Brain pericyte (primary cell): ENCODE results near the gene SERPINE1.

Experiments used
- DNase-seq: peaks from one replicate; pipeline ENCODE4 v3.0.0-alpha.2; 2012; ENCODE audit warnings: low read depth, low spot score

Gene SERPINE1

DNA sequence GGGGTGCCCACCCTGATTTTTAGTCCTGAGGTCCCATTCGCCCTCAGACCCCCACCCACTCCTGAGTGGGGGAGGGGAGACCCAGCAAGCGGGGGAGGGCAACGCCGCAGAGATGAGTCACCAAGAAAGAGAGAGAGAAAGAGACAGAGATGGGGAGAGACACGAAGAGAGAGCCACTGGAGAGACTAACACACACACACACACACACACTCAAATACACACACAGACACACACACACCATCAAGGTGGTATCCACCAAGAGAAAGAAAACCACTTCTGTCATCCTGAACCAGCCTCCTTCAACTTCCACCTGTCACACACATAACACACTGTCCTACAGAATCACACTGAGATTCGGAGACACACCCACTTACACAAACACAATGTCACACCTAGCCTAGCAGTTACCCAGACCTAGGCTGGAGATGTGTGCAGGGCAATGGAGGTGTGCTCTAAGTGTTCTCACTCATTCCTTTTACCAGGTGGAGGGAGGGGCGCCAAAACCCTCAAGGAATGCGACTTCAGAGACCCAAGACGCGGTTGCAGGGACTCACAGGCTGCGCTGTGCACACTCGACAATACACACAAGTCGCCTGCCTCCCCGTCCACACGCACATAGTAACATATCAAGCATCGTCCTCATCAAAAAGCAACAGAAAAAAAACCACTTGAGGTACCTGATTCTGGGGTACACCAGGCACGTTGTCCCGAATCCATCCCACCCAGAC is 42.4 kb downstream of the SERPINE1 start:
- DNase-seq = no peak

DNA sequence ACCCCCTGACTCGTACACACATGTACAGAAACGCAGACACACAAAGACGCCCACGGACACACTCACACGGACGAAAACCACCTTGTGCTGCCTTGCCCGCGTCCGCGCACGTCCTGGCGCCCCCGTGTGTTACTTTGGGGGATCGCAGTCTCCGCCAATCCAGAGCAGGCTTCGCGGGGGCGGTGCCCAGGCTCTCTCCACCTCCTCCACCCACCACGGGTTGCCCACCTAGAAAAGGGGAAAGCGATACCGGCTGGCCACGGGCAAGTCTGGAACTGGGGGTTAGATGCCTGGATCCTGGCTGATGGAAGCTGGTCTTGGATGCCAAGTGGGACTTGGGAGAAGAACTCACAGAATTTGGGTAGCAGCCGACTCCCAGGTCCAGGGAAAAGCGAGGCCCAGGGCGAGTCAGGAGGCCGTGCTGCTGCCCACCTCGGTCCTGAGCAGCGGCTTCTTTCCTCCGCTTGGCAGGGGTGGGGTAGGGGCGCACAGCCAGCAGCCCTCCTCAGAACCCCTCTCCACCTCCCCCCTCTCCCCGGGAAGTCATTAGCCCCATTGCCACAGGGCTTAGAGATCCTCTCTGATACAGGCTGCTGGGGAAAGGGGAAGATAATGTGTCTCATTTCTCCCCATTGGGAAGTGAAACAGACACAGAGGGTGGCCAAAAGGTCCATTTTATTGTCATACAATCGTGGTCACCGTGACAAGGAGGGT is 43.1 kb downstream of the SERPINE1 start:
- no peak for DNase-seq

DNA sequence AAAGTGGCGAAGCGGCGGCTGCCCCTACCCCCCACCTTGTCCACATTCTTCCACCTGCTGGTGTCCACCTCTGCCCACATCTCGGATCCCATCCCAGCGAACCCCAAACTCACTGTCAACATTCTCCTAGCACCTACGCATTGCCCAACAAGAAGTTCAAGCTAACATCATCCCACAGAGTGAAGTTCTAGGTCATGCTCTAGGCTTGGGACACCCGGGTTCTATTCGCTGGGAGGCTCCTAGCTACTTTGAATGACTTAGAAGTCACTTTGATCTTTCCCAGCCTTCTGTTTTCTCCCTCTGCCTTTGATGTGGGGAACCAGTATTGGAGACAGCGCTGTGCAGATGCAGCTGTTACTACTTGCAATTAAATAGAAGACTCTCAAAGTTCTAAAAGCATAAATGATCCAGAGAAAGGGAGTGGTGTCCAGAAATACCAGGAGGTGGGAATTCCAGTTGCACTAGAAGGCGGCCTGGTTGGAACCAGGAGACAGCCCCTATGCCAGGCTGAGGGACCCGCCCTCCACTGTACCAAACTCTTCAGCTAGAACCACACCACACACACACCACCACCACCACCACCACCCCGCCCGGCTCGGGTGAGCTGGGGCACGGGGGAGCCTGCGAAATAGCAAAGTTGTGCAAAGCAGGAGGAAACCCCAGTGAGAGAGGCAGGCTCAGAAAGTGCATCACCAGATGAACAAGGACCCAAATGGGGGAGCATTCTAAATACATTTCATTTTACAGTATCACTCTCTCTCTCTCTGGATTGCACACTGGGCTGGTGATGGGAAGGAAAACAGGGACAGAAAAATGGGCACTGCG is 43.9 kb downstream of the SERPINE1 start:
- DNase-seq = no peak

DNA sequence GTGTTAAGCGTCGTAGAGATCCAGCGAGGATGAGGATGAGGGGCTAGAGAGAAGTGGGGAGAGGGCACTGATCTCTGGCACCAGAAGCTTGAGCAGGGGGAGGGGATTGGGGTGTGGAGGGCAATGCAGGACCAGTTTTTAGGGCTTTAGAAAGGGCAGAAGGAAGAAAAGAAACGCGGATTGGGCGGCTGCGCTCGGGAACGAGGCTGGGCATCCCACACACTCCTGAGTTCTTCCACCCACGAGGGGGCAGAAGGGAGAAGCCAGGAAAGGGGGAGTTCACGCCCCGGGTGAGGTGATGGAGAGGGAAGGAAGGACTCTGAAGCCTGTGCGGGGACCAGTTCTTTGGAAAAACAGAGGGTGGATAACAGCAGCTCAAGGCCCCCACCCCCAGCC is 44.5 kb downstream of the SERPINE1 start:
- no peak for DNase-seq

DNA sequence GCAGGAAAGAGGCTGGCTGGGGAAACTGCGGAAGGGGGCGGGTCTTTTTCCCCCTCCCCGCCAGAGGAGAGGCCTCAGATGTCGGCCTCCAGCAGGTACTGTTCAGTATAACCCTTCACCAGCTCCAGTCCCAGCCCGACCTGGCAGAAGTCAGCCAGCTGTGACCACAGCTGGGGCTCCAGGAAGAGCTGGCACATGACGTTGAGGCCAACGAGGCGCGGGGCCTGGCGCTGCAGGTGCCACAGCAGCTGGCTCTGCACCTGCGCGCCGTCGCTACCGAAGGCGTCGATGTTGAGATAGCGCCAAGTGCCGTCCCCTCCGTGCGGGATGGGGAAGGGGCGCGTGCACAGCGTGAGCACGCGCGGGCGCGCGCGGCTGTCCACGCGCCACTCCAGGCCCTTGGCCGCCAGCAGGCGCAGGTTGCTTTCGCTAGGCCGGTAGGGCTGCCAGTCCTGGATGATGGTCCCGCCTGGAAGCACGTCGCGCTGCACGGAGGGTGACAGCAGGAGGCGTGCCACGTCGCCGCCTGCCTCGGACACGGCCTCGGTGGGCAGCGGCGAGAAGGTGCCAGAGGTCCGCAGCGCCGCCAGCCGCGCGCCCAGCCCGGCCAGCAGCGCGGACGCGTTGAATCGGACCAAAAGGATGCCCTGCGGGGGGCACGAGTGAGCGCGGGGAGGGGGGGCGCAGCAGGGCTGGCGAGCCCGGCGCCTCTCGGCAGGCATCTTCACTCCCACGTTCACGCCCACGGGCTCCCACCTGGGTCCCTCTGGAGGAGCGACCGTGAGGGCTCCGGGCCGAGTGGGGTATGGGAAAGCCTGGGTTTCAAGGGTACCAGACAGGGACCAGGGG is 45.3 kb downstream of the SERPINE1 start:
- no peak for DNase-seq

DNA sequence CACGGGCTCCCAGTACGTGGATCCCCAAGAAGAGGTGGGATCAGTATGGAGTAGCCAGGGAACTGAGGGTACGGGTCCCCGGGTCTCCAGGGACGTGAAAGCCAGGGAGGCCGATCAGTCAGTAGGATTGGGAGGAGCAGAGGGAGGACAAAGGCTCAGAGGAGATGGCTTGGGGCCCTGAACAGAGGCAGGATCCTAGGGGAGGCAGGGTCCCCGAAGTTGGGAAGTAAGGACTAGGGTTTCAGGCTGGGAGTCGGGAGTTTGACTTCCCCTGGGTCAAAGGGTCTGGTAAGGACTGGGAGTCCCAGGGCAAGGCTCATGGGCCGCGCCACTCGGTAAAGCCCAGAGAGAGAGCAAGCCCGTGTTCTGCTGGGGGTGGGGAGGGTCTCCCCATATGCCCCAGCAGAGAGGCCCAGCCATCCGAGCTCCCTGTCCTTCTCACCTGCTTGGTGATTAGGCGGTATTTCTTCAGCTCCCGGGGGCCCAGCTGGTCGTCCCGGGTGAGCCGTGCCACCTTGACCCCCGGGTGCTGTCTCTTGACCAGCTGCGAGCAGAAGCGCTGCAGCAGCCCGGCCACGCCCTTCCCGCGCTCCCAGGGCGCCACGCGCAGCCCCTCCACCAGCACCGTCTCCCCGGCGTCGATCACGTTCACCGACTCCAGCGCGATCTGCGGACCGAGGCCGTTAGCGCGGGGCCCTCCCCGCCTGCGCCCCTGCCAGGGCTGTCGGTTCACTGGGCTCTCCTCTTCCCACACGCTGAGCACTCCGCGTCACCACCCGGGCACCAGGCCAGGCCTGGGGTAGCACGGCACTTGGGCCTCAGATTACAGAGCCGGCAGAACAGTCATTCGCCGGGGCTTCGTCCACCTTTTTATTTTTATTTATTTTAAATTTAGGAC is 46.2 kb downstream of the SERPINE1 start:
- DNase-seq = no peak

DNA sequence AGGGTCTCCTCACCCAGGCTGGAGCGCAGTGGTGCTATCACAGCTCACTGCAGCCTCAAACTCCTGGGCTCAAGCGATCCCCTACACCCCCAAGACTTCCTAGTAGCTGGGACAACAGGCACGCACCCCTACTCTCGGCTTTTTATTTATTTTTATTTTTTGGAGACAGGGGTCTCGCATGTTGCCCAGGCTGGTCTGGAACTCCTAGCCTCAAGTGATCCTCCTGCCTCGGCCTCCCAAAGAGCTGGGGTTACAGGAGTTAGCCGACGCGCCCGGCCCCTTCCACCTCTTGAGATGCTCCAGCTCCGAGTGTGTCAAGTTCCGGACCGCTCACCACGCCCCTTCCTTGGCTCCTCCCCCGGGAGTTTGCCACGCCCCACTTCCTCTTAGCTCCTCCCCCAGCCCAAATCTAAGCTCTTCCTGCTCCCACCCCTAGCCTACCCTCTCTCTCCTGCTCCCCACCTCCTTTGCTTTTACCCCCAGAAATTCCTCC is 46.9 kb downstream of the SERPINE1 start:
- no peak for DNase-seq

DNA sequence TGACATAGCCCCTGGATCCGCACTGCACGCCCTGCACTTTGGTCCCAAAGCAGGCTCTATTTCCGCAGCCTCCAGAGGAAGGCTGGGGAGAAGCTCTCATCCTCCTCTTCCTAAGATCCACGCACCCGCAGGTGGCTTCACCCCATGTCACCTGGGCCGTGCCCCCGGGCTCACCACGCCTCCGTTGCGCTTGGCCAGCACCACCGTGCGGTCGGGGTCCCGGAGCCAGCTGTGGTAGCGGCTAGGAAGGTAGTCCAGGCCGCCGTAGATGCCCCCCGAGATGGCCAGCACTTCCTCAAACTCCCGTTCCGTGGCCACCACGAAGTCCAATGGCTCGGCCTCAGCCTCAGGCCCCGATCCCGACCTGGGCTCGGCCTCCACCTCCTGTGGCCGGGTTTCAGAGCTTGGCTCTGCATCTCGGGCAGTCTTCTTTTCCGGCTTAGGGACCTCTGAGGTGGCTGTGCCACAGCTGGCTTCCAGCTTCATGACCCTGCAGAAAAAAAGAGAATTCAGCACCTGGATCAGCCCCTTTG is 47.5 kb downstream of the SERPINE1 start:
- DNase-seq = no peak

DNA sequence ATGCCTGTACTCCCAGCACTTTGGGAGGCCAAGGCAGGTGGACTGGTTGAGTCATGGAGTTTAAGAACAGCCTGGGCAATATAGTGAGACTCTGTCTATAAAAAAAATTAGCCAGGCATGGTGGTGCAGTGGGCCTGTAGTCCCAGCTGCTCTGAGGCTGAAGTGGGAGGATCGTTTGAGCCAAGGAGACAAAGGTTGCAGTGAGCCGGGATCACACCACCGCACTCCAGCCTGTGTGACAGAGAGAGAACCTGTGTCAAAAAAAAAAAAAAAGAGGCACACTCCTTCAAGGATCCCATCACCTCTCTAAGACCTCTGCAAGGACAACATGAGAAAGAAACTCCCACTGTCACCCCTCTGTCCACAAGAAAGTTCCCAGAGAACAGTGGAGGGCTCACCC is 48.8 kb downstream of the SERPINE1 start:
- DNase-seq = no peak

DNA sequence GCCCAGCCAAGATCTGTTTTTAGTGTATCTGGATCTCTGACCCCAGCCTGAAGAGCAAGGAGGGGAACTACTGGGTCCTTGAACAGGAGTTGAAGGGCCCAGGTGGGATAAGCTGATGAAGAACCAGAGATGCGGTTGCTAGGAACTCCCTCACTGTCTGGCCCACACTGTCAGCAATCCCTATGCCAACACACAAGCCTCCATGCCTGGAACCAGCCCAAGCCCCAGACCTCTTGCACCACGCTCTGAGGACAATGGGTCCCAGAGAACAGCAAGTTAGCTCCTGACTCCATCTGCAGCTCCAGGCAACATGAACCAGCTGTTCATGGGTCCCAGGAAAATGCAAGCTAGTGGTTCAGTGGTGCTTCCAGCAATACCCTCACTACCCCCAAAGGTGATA is 50.7 kb downstream of the SERPINE1 start:
- no peak for DNase-seq

DNA sequence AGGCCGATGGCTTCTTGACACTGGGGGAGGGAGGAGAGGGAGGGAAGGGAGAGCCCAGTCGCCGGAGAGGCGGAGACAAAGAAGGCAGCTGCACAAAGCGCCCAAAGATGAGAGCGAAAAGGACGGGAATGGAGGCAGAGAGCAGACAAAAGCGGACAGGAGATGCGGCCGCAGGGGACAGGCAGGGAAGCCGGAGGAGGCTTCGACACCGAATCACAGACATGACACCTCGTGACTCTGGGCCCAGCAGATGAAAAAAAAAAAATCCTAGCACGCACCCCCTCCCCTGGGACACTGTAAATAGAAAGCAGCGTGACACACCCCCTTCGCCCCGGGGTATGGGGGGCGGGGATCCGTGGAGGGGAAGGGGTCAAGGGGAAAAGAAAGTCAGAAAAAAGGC is 52.2 kb downstream of the SERPINE1 start:
- DNase-seq = no peak

DNA sequence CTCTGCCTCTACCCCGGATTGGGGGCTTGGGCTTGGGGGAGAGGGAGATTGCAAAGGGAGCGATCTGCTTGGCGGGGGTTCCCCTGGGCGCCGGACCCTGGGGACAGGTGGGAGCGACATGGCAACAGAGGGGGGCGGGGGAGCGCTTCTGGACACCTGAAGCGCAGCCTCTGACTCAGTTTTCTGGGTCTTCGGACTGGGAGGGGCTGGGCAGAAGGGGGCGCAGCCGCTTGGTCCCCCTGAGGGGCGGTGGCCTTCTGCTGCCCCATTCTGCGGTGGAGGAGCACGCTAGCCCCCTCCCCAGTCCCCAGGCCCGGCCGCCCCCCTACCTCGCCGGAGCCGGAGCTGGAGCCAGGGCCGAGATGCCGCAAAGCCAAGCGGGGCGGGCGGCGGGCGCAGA is 52.8 kb downstream of the SERPINE1 start:
- no peak for DNase-seq

DNA sequence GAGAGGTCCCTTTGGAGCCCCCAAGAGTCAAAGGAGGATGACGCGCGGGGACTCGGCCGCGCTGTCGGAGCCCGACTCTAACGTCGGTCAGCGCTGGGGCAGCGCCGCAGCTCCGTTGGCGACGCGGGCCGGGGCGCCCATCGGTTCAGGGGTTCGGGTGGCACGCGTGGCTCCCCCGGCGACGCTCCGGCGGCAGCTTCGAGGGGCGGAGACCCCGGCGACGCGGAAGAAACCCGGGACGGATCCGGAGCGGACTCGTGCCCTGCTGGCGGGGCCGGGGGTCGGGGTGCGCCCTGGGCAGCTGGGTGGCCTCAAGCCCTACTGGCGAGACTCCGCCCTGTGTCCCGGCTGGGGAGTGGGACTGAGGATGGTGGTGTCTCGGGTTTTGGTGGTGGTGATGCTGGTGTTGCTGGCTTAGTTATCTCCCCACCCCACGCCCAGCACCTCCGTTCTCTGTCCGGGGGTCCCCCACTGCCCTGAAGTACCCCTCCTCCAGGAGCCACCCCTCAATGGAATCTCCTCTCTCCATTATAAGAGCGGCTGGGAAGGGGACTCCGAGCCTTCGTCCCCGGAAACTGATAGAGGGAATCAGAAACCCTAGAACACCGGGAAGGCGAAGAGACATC is 53.3 kb downstream of the SERPINE1 start, which contains the start of gene NAT16:
NAT16 (minus strand) TSS at position 164 of the 626 bp plus-strand sequence. CDS start 5,486 bp downstream, outside the sequence.
- no peak for DNase-seq

DNA sequence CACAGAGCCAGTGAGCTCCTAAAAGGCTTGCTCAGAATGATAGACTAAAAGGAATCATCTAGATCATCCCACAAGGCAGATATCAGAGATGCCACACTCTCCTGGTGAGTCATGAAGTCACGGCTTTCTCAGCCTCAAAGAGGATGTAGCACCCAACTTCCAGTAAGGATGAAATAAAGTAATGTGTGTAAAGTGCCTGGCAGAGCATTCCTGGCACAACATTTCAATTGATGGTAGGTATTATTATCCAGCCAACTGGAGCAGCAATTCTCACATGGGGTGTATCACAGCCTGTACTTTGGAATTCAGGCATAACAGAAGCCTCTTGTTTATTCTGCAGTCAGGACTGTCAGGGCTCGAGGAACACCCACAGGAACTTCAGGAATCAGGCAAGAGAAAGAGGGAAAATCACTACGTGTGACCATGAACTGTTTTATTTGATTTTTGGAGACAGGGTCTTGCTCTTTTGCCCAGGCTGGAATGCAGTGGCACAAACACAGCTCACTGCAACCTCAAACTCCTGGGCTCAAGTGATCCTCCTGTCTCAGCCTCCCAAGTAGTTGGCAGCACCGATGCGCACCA is 58.4 kb downstream of the SERPINE1 start:
- DNase-seq = no peak

DNA sequence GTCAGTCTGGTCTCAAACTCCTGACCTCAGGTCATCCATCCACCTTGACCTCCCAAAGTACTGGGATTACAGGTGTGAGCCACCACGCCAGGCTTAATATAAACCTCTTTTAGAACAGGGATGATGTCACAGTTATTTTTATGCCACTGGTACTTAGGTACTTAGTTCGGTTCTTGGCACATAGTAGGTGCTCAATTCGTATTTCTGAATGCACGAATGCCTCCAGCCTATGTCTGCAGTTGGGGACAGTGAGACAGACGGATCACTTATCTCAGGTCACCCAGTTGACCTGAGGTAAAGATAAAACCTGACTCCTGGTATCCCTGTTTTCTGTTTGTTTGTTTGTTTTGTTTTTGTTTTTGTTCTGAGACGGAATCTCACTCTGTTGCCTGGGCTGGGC is 59.3 kb downstream of the SERPINE1 start:
- DNase-seq = no peak

DNA sequence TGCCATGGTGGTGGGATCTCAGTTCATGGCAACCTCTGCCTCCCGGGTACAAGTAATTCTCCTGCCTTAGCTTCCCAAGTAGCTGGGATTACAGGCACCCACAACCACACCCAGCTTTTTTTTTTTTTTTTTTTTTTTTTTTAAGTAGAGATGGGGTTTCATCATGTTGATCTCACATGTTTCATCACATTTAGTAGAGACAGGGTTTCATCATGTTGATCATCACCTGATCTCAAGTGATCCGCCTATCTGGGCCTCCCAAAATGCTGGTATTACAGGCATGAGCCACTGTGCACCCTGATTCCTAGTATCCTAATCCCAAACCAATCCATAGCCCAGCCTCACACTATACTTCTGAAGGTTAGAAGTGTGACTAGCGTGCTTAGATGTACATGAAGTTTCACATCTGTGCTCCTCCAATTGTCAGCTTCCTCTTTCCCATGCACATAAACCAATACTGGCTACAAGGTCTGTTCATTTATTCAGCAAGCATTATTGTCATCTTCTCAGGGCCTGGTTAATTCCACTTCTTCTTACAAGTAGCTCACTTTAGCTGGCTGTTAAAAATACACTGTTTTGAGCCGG is 60.0 kb downstream of the SERPINE1 start:
- DNase-seq = no peak
